H1 (cell line): ENCODE results near the gene LEPR. TPM values are rescaled to one million over a fixed set of nuclear protein-coding genes. Genes with fewer than 3 reads are reported as not detected.

ENCODE experiments used
- CHD7 ChIP-seq: fragments of 300-600 bp; sonication (generic); IDR thresholded peaks from 2 replicates; pipeline ENCODE4 v1.7.1; 2012; ENCODE audit warnings: low read length, moderate library complexity, mild to moderate bottlenecking, inconsistent platforms; ENCODE audit not compliant: insufficient replicate concordance
- EGR1 ChIP-seq: IDR thresholded peaks from 2 replicates; pipeline ENCODE4 v1.6.1; 2011; ENCODE audit warnings: low read depth, low read length, borderline replicate concordance
- JUND ChIP-seq: IDR thresholded peaks from 2 replicates; pipeline ENCODE4 v1.6.1; 2011; ENCODE audit warnings: mild to moderate bottlenecking, improper control_type of control experiment, low read length
- SP4 ChIP-seq: IDR thresholded peaks from 2 replicates; pipeline ENCODE4 v1.6.1; 2012; ENCODE audit warnings: low read length, inconsistent platforms
- polyA plus RNA-seq, 7 experiments: library from polyadenylated mRNA; depleted of rRNA in 3 of 7; stranded (reverse) in 5 of 7; unstranded in 2 of 7; fragments of >200 nt in 5 of 7; fragments of 200-250 nt in 2 of 7; gene quantifications; 1 replicate in 5 of 7; 2 replicates in 1 of 7; 4 replicates in 1 of 7; pipeline versions ENCODE4 v1.2.1 to v1.2.3, GENCODE V29; 2011 to 2013; ENCODE audit warnings: missing spikeins in 2 of 7, mixed read lengths in 2 of 7
- total RNA-seq: library from RNA; stranded (reverse); fragmentation: NEBNext Ultra II Directional; extraction: Animal tissue kit (Norgen Biotek cat#: 25700); gene quantifications from 2 replicates; pipeline ENCODE4 v1.2.1, GENCODE V29; 2021

Gene LEPR
- total and polyA plus RNA-seq, 2 of the 8 experiments (the other 6 are each of a cell fraction or from before 2014, with no cell fraction given) = 1.3 to 3.9 TPM

- TF ChIP-seq CHD7 = no peak
- TF ChIP-seq EGR1 = no peak
- TF ChIP-seq SP4 = no peak
- no peak for TF ChIP-seq JUND
Observed at GRCh38 chr1:65412256-65412983, 8.0 kb upstream of the LEPR start (continued).
